Heart right ventricle (tissue), 16 donors: ENCODE results near the gene GARNL3. TPM values are rescaled to one million over a fixed set of nuclear protein-coding genes. Genes with fewer than 3 reads are reported as not detected.

Source experiments
- ATAC-seq, 8 donors: fragments of 200-7000 bp; cut with Tn5 transposase; one replicate each; pipeline ENCODE4 v1.9.1; 2020; ENCODE audit warnings: mild to moderate bottlenecking in 8 of 8, moderate library complexity in 8 of 8, moderate number of reproducible peaks in 1 of 8
- DNase-seq, 2 donors: peaks; one replicate each; pipeline ENCODE4 v3.0.0-alpha.2; 2020
- H3K27ac ChIP-seq, 10 donors: fragments of 200-600 bp; sonication (generic) in 2 of 10; one replicate each; pipeline versions ENCODE4 v1.5.0 to v1.8.0; 2020 to 2022; ENCODE audit warnings: mild to moderate bottlenecking in 3 of 10
- H3K27me3 ChIP-seq, 7 donors: fragments of 200-600 bp; one replicate each; pipeline ENCODE4 v1.8.0; 2021 to 2022; ENCODE audit warnings: mild to moderate bottlenecking in 2 of 7
- H3K36me3 ChIP-seq, 9 donors: fragments of 200-600 bp; sonication (generic) in 1 of 9; one replicate each; pipeline versions ENCODE4 v1.5.0 to v1.8.0; 2020 to 2022; ENCODE audit warnings: mild to moderate bottlenecking in 2 of 9
- H3K4me1 ChIP-seq, 9 donors: fragments of 200-600 bp; sonication (generic) in 1 of 9; one replicate each; pipeline versions ENCODE4 v1.5.0 to v1.8.0; 2020 to 2022; ENCODE audit warnings: mild to moderate bottlenecking in 4 of 9
- H3K4me3 ChIP-seq, 10 donors: fragments of 200-600 bp; sonication (generic) in 2 of 10; one replicate each; pipeline versions ENCODE4 v1.5.0 to v1.8.0; 2020 to 2022; ENCODE audit warnings: mild to moderate bottlenecking in 7 of 10, moderate library complexity in 2 of 10
- H3K9me3 ChIP-seq, 11 donors: fragments of 200-600 bp in 10 of 11; sonication (generic) in 2 of 11; one replicate each; pipeline versions ENCODE4 v1.5.0 to v1.8.0; 2013 to 2022; ENCODE audit warnings: mild to moderate bottlenecking in 2 of 11, control low read depth in 1 of 11, moderate library complexity in 1 of 11
- WGBS, 2 donors: extraction: QIAGEN DNeasy Blood & Tissue Kit; methylation state at CpG; one replicate each; pipeline ENCODE4 v1.1.7; 2013; ENCODE audit warnings: inconsistent platforms in 1 of 2; 5-methylcytosine and 5-hydroxymethylcytosine counted together
- intact Hi-C, 10 donors: fragments of 100-400 bp; cut with DNase I; formaldehyde crosslinking; loops; one replicate each; pipeline versions ENCODE4 v1.11.1 to v1.14.2; 2022
- polyA plus RNA-seq, 2 donors: library from polyadenylated mRNA; stranded (reverse); fragments of 200-250 nt; gene quantifications; one replicate each; pipeline ENCODE4 v1.2.3, GENCODE V29; 2013
- total RNA-seq, 10 donors: library from RNA; stranded (reverse); fragmentation: NEBNext Ultra II Directional in 3 of 10; extraction: Animal tissue kit (Norgen Biotek cat#: 25700) in 3 of 10; gene quantifications; one replicate each; pipeline versions ENCODE4 v1.2.1 to v1.2.4, GENCODE V29; 2021 to 2023
- TF ChIP-seq, protein P1 (sequence below), 9 donors: fragments of 200-600 bp; sonication (generic) in 2 of 9; IDR thresholded peaks; one replicate each; pipeline versions ENCODE4 v1.5.0 to v1.8.0; 2021 to 2022; ENCODE audit warnings: antibody characterized with exemption in 9 of 9, mild to moderate bottlenecking in 5 of 9, moderate library complexity in 1 of 9
- donor health status: Arrhythmogenic right ventricular cardiomyopathy.
- donor health status: ischemic (EF 13 %, LVEDD 7.1; RV severe dilation, severe dysfunction).
- donor health status: healthy with polysubstance abuse.
- donor health status: DM: no; HTN: yes; CAD: no.
- donor health status: DM: no; HTN: no; CAD: no.
- donor health status: ischemic (EF 25% LVEDD 6.9; RV normal size, moderate dysfunction).
- donor health status: ischemic (EF 25% LVEDD 5.7; RV mildly dilated, moderate dysfunction).
- donor health status: healthy.
- donor health status: DM: yes; HTN: yes; CAD: no.
- donor health status: Ischemic cardiomyopathy.
- donor health status: ischemic (EF 35%, LVEDD 5.7; RV mildly dilated, moderate dysfunction).
- donor health status: nonischemic (EF 11% LVEDD 7.7; RV severe dilation, severe dysfunction).
- donor health status: DM: yes; HTN: yes; CAD: no.
- donor health status: PGD.
- donor health status: ischemic (EF 29% LVEDD 5.4; RV normal size, mild dysfunction).
- donor health status: nonischemic (EF 23%, LVEDD 6.1; RV moderate dilation, normal function).

GARNL3 gene
- total and polyA plus RNA-seq, 12 donors: 3.3 to 53.1 (median 28.3) TPM

DNA sequence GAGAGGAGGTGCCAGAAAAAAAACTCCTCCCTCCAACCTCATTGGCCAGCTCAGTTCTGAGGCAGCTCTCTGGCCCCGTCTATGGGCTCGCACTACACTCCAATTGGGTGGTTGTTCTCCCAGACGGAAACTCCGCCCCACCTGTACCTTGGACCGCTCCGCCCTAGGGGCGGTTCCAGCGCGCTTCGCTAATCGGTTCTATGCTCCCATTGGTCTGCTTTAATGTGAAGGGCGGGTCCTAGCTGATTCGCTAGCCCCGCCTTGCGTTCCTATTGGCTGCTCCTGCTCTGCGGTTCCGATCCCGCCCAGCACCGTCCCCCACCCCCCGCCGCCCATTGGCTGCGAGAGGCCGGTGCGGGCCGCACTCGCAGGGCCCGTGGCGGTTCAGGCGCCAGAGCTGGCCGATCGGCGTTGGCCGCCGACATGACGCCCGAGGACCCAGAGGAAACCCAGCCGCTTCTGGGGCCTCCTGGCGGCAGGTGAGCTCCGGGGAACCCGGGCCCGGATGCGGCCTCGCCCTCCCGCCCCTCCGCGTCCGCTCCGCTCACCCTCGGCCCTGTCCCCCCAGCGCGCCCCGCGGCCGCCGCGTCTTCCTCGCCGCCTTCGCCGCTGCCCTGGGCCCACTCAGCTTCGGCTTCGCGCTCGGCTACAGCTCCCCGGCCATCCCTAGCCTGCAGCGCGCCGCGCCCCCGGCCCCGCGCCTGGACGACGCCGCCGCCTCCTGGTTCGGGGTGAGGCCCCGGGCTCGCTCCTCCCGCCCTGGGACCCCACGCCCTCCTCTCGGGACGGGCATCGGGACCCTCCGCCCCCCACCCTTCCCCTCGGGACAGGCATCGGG lies 132.5 kb downstream of the GARNL3 start, which contains the start of gene SLC2A8:
SLC2A8 (plus strand) TSS at position 362 of the 838 bp plus-strand sequence; CDS start at position 424, 62 bp downstream.
- Histone ChIP-seq H3K27ac (peak within 1 kb of the TSS; percentile 32 to 91 (median 88)), H3K4me1 (peaks cover 0 to 24% (median 20%) of the 10 kb centered on the region in 9 donors), H3K36me3 (peaks cover 0 to 45% (median 4%) of the 10 kb centered on the region in 9 donors), H3K27me3 (no peaks in the 10 kb centered on the region), H3K4me3 (peak within 1 kb of the TSS; percentile 72 to 95 (median 86)), H3K9me3 (no peaks in the 10 kb centered on the region)
- DNase-seq (peak; percentile 97 to 99), ATAC-seq (peak; percentile 96 to 99 (median 98))
- intact Hi-C loops: loop anchor here in 6 of 10 donors (2.0 to 10.0 kb wide), 8 partner anchors 35 to 182 kb away; no protein-coding TSS in a partner anchor
- WGBS, 2 donors: 0 to 1% methylated on average over 71 to 87 of the region's 87 CpGs
- TF ChIP-seq, protein P1, sequence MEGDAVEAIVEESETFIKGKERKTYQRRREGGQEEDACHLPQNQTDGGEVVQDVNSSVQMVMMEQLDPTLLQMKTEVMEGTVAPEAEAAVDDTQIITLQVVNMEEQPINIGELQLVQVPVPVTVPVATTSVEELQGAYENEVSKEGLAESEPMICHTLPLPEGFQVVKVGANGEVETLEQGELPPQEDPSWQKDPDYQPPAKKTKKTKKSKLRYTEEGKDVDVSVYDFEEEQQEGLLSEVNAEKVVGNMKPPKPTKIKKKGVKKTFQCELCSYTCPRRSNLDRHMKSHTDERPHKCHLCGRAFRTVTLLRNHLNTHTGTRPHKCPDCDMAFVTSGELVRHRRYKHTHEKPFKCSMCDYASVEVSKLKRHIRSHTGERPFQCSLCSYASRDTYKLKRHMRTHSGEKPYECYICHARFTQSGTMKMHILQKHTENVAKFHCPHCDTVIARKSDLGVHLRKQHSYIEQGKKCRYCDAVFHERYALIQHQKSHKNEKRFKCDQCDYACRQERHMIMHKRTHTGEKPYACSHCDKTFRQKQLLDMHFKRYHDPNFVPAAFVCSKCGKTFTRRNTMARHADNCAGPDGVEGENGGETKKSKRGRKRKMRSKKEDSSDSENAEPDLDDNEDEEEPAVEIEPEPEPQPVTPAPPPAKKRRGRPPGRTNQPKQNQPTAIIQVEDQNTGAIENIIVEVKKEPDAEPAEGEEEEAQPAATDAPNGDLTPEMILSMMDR (IDR thresholded peaks at IDR 0.05): peak in 6 of 9 donors; percentile 13 to 49 (median 24)

DNA sequence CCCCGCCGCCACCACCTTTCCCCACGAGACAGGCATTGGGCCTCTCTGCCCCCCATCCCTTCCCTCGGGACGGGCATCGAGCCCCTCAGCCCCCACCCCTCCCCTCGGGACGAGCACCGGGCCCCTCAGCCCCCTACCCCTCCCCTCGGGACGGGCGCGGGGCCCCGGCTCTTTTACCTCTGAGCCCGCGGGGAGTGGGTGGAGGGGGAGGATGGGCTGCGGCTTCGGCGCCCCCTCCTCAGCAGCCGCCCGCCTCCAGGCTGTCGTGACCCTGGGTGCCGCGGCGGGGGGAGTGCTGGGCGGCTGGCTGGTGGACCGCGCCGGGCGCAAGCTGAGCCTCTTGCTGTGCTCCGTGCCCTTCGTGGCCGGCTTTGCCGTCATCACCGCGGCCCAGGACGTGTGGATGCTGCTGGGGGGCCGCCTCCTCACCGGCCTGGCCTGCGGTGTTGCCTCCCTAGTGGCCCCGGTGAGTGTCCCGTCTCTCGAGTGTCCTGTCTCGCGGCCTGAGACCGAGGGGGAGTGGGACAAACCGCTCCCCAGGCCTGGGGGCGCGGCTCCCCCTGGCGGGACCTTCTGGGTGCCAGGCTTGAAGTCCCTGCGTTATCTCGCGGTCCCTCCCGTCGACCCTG lies 133.2 kb downstream of the GARNL3 start:
- TF ChIP-seq, protein P1 (IDR thresholded peaks at IDR 0.05): peak in 8 of 9 donors; percentile 16 to 68 (median 55)
- Histone ChIP-seq H3K36me3 (peaks cover 0 to 45% (median 4%) of the 10 kb centered on the region in 9 donors), H3K9me3 (no peaks in the 10 kb centered on the region), H3K27me3 (no peaks in the 10 kb centered on the region), H3K27ac (peak overlapping the region; percentile 32 to 91 (median 88)), H3K4me1 (peaks cover 0 to 24% (median 20%) of the 10 kb centered on the region in 9 donors), H3K4me3 (peak overlapping the region; percentile 72 to 95 (median 86))
- 1% methylated on average over 47 to 55 of the region's 55 CpGs for WGBS, 2 donors
- peak; percentile 39 to 60 for DNase-seq
- ATAC-seq: peak in 2 of 8 donors; percentile 1 to 26
- intact Hi-C loops: loop anchor here in 6 of 10 donors (2.0 to 10.0 kb wide), 8 partner anchors 35 to 183 kb away; no protein-coding TSS in a partner anchor

DNA sequence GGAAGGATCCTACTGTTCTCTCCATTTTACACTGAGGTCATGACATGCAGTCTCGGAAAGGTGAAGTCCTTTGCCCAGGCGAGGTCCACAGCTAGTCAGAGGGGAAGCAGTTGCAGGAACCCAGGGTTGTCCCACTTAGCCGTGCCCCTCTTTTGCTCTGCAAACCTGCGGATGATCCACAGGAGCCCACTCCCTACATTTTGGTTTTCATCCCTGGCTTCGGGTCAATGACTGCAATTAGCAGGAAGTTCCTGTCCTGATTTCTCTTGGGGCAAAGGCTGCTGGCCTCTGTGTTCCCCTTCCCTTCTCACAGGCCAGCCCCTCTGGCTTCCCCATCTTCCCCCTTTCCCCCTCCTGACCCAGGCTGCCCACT lies 133.7 kb downstream of the GARNL3 start:
- Histone ChIP-seq H3K4me1 (peaks cover 0 to 24% (median 20%) of the 10 kb centered on the region in 9 donors), H3K4me3 (peak overlapping the region; percentile 72 to 95 (median 86)), H3K27me3 (no peaks in the 10 kb centered on the region), H3K27ac (peak overlapping the region in 6 of 10 donors; percentile 77 to 91 (median 86)), H3K36me3 (peaks cover 0 to 43% (median under 1%) of the 10 kb centered on the region in 9 donors), H3K9me3 (no peaks in the 10 kb centered on the region)
- WGBS, 2 donors: 46 to 48% methylated on average over 5 of the region's 5 CpGs
- no peak for ATAC-seq
- TF ChIP-seq, protein P1 (IDR thresholded peaks at IDR 0.05): peak in 1 of 9 donors; percentile 2
- intact Hi-C loops: loop anchor here in 6 of 10 donors (5.0 to 10.0 kb wide), 6 partner anchors 36 to 183 kb away; no protein-coding TSS in a partner anchor
- DNase-seq: no peak
